COLO668 (cell line): ENCODE results near the gene GPR55.

Experiments used
- DNase-seq: peaks from one replicate; lab custom pipeline; 2025; ENCODE audit not compliant: unreplicated experiment; lab: John Stamatoyannopoulos, UW

GPR55 gene

DNA sequence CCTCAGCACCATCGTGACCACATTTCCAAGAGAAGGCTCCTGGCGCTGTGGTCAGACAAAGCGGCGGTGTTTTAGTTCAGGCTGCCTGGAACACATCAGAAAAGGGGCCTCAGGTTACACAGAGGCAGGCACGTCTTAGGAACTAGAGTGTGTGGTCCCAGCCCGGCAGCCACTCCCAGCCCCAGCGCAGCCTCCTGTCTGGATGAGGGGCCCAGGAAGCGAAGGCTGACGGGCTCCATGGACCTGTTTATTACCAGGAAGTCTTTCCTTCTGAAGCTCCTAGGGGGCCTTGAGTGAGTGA is 10.0 kb upstream of the GPR55 start:
- no peak for DNase-seq

DNA sequence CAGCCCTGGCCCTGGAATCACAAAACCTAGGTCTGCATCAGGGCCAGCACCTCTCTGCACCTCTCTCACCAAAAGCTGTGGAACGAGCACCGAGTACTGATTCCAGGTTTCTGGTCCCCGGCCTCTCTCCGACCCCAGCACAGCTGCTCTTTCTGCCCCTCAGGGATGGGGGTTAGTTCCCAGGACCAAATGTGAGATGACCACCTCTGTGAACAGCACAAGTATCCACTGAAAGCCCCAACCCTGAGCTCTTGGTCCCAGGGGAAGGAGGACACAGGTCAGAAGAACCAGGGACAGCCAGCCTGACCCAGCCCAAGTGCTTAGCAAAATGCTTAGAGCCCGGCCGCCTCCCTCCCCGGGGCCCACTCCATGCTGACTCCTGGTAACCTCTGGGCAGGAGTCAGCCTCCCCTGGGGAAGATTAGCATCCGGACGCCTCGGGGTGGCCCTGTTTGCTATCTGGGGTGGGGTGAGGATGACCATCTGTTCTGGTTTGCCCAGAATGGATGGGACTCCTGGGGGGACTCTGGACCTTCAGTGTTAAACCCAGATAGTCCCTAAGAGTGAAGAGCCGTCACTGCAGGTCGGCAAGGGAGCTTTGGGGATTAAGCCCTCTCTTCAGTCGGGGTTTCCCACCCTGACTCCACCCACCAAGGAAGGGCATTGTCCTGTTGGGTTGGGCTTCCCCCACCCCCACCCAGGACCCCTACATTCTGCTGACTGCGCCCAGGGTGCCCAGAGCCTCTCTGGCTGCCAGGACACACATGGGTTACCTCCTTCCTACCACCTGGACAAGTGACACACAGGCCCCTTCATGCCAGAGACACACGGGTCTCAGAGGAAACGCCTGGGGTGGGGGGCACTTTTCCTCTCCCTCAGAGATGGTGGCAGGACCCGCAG is 9.4 kb upstream of the GPR55 start:
- DNase-seq, result no peak

- DNase-seq, result no peak
These were observed 8.6 kb upstream of the GPR55 start for GRCh38 chr2:230933521-230934180.

DNA sequence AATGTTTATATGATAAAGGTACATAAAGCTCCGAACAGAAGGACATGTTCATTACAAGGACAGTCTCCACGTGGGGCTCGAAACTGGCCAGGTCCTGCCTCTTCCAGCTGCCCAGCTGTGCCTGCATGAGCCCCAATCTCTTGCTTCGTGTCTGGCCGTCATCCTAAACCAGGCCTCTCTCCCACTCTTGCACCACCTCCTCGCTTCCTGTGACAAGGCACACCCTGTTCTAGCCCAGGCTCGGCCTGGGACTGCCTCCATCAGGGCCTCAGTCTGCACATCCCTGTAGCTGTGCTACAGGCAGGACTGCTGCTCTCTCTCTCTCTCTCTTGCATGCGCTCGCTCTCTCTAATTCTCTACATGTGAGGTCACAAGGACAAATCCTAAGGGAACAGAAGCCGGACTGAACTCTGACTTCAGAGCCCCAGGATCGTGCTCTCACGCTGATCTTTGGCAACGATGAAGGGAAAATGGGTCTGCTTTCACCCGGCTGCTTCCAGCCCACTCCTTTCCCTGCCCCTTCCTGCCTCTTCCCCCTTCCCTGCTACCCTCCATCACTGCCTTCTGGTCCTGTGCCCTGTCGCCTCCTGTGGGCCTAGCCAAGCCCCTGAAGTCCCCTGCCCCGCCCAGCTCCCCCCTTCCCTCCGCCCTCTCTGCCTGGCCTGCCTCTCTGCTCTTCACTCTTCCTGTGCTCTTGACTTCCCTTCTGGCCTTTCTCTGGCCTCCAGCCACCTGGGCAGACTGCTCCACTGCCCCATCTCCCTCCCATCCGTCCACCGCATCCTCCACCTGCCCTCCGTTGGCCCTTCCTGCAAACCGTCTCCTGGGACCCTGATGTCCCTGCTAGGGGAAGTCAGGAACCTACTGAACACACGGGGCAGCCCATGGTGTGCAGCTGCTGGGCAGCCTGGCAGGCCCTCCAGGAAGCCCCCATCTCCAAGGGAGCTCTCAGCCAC is 7.8 kb upstream of the GPR55 start:
- no peak for DNase-seq

GRCh38 chr2:230931556-230932231 is 6.7 kb upstream of the GPR55 start:
- DNase-seq, result no peak

GRCh38 chr2:230930928-230931555 is 6.0 kb upstream of the GPR55 start:
- no peak for DNase-seq

DNA sequence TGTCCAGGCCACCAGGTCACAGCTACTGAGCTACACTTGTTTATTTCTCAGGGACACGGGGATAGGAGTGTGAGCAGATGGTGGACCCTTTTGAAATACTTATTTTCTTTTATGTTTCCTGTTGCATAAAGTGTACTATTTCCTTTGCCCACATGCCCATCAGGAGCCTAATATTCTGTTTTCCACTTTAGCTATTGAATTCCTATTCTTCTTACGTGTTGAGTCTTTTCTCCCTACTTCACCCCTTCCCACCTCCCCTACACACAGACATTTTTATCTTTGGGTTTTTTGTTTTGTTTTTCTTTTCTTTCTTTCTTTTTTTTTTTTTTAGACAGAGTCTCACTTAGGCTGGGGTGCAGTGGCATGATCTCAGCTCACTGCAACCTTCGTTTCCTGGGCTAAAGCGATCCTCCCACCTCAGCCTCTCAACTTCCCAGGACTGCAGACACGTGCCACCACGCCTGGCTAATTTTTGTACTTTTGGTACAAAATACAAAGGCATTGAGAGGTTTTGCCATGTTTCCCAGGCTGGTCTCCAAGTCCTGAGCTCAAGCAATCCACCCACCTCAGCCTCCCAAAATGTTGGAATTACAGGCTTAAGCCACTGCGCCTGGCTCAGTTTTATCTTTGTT is 5.2 kb upstream of the GPR55 start:
- DNase-seq, result no peak

DNA sequence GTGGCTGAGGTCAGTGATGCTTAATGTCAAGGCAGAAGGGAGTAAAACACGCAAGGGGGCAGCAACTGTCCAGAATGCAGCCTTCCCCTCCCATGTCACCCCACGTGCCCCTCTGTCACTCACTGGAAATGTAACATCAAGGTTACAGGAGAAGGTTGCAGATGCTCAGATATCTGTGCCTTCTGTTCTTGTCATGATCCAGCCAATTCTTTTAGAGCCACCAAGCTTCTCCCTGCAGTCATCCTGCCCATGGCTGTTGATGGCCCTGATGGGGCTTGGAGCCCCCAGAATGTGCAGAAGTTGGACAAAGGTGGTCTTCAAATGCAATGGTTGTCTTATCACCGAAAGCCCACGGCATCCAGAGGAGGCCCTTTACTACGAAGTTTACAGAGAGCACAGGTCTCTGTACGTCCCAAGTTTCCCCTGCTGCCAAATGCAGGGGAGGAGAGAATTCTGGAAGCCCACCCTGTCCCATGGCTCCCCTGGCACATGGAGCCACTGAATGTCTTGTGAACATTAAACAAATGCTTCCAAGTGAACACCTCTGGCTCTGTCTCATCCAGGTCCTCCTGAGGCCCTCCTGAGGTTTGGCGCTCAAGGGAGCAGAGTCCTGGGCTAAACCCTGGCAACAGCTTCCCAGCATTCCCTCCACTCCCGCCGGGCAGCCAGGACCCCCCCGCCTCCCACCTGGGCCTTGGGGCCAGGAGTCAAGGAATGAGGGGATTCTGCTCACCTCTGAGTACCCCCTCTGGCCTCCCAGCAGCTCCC is 4.5 kb upstream of the GPR55 start:
- DNase-seq, result no peak

DNA sequence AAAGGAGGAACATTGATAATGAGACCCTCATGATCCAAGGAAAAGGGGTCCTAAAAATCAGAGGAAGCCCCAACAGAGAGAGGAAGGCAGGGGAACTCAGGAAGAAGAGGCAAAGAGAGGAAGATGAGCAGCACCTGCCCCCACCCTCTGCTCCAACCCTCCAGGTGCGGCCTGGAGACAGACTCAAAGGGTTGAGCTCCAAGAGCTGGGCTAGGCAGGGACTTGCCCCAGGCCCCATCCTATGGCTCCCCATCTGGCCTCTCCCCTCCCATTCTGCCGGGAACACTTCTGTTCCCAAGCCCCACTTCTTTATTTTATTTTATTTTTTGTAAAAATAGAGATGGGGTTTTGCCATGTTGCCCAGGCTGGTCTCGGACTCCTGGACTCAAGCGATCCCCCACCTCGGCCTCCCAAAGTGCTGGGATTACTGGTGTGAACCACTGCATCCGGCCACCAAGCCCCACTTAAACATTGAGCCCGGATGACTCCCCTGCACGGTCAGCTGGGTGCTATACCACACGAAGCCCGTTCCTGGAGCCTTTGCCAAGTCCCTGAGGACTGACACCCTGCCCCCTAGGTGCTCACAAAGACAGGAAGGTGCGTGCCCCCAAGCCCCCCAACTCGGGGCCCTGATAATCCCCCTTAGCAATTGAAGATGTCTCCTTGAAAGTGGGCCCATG is 3.8 kb upstream of the GPR55 start:
- no peak for DNase-seq

DNA sequence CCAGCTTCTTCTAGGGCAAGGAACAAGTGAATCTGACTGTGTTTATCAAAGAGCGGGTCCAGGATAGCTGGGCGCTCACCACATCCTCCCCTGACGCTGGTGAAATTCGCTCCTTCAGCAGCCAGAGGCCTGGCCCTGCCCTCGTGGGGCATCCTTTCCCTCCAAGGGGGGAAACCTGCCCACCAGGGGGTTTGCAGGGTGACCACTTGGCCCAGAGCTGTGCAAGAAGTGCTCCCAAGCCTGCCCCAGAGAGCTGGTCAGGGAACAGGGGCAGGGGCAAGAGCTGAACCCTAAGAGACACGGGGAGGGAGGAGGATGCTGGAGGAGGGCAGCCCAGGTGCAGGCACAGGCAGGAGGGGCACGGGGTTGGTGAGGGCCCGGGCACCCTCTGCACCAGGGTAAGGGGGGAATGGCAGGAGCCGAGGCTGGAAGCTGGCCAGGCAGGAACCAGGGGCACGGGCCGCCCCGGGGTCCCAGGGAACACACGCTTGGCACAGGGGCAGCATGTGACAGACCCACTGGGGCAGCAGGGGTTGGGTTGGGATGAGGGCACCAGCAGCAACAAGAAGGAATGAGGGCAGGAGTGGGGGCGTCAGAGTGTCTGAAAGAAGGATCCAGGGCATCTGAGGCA is 2.8 kb upstream of the GPR55 start:
- no peak for DNase-seq

DNA sequence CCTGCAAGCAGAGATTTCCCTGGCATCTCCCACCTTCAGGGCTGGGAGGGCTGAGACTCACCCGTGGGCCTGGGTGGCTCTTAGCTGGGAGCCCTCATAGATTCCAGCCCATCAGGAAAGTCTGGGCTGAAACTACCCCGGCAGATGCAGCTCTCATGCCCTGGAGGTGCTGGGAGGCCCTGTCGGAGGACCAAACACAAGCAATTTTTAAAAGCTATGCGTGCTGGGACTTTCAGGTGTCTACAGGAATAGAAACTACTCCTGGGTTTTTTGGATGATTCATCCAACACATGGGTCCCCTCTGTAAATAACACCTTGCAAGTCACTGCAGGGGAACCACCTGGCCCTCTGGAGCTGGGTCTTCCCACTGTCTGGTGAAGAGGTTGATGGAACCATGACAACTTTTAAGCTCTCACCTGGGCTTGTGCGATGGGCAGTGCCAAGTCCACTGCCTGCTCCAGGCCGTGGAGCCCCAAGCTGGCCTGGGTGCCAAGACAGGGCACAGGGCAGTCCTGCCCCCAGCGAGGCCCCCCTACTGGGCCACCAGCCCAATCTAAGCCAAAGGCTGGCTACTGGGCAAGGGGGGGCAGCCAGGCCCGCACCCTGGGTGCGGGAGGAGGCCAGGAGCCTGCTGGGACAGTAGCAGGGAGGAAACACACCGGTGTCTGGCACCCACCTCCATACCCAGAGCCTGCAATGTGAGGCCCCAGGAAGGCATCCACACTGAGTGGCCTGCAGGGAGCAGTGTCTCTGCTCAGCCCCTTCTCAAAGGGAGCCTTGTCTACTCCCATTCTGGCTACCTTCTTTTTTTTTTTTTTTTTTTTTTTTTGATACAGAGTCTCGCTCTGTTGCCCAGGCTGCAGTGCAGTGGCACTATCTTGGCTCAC is 1.1 kb upstream of the GPR55 start:
- peak; percentile 9 for DNase-seq

GRCh38 chr2:230925443-230925878 is 419 bp upstream of the GPR55 start:
- DNase-seq, result no peak

DNA sequence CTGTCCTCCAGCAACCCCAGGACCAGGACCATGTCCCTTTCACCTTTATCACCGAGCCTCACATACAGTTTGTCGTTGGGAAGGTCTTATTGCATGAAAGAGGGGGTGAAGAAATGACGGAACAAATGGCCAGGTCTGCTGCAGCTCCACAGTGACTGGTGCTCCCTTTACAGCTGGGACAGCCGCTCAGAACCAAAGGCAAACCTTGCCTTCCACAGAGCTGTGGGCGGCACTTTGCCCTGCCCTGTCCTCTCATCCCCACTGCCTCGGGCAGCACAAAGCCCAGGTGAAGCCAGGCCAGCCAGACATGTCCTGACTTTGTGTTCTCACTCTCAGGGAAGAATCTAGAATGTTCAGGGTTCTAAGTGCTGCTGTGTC is 961 bp downstream of the GPR55 start:
- no peak for DNase-seq

GRCh38 chr2:230922951-230923717 is 1.9 kb downstream of the GPR55 start:
- DNase-seq, result no peak

- DNase-seq, result no peak
These were observed 3.0 kb downstream of the GPR55 start for GRCh38 chr2:230921806-230922595.

DNA sequence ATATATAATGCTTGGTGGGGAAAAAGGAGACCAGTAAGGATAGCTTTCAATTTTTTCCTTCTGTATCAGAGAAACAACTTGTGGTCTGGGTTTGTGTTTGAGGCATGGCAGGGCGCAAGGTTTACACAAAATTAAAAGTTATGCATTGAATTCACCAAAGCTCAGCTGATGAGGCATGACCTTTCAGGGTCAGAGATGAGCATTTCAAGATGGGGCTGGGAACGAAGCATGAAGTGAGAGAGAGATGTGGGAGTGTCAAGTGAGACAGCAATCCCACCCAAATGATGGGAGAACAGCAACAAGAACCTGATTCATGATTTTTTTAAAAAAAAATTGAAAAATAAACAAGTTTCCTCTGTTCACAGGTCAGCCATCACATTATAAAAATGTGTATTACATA is 4.9 kb downstream of the GPR55 start:
- DNase-seq, result no peak
